Osteocyte (in vitro differentiated cells): ENCODE measurements around the gene PARVG. TPM values are rescaled to one million over a fixed set of nuclear protein-coding genes. Genes with fewer than 3 reads are reported as not detected.

Experiments
- DNase-seq: peaks from one replicate; pipeline ENCODE4 v3.0.0; 2021; ENCODE audit warnings: mixed read lengths; ENCODE audit not compliant: unreplicated experiment; ENCODE audit errors: extremely low spot score
- H3K27ac Mint-ChIP-seq: one replicate; pipeline ENCODE4 v1.8.0; 2021; ENCODE audit warnings: mild to moderate bottlenecking, mixed read lengths; ENCODE audit not compliant: unreplicated experiment
- H3K27me3 Mint-ChIP-seq: one replicate; pipeline ENCODE4 v1.8.0; 2021; ENCODE audit warnings: mixed read lengths; ENCODE audit not compliant: unreplicated experiment
- H3K36me3 Mint-ChIP-seq: one replicate; pipeline ENCODE4 v1.8.0; 2021; ENCODE audit warnings: mixed read lengths; ENCODE audit not compliant: unreplicated experiment
- H3K4me1 Mint-ChIP-seq: one replicate; pipeline ENCODE4 v1.8.0; 2021; ENCODE audit warnings: mixed read lengths; ENCODE audit not compliant: unreplicated experiment
- H3K4me3 Mint-ChIP-seq: one replicate; pipeline ENCODE4 v1.8.0; 2021; ENCODE audit warnings: mild to moderate bottlenecking, moderate library complexity, mixed read lengths; ENCODE audit not compliant: unreplicated experiment
- H3K9me3 Mint-ChIP-seq: one replicate; pipeline ENCODE4 v1.8.0; 2021; ENCODE audit warnings: mixed read lengths; ENCODE audit not compliant: unreplicated experiment
- total RNA-seq: library from RNA; stranded (reverse); gene quantifications from 2 replicates; pipeline ENCODE4 v1.2.1, GENCODE V29; 2021
- TF ChIP-seq, protein P1 (sequence below): fragments of 200-600 bp; sonication (generic); IDR thresholded peaks from 2 replicates; pipeline ENCODE4 v1.5.0; 2021; ENCODE audit warnings: antibody characterized with exemption, mild to moderate bottlenecking, moderate library complexity

Gene PARVG
- total RNA-seq, 1 donor from 2014 or later: not detected

DNA sequence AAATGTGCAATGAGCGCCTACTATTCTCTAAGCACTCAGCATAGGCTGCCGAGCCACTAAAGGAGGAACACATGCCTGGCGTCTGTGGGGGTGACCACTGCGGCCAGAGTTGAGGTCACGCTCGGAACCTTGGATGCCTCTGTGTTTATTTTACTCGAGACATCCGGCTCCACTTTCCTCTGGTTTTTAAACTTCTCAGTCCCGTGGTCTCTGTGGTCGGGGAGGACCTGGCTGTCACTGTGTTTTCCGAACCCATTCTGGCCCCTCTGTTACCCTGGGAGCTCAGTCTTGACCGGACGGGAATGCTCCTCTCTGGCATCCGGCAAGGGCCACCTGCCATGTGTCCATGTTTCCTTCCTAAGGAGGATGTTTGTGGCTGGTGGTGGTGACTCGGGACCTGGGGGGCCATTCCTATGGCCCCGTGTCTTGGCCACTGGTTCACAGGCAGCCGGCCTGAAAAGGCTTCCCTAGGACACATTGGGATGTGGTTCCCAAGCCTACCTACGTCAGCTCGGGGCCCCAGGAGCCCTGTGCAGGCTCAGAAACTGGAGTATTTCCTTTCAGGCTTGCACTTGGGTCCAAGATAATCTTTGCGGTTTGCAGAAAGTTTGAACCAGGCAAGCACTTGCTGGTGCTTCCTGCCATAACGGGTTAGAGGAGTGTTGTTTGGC, 46.7 kb upstream of the PARVG start:
- DNase-seq: no peak
- no peak overlapping the region for H3K4me3 Mint-ChIP-seq
- no peaks in the 10 kb centered on the region for H3K4me1 Mint-ChIP-seq
- H3K9me3 Mint-ChIP-seq: peaks cover 8% of the 10 kb centered on the region
- no peaks in the 10 kb centered on the region for H3K27me3 Mint-ChIP-seq
- peaks cover 3% of the 10 kb centered on the region for H3K36me3 Mint-ChIP-seq
- TF ChIP-seq, protein P1, sequence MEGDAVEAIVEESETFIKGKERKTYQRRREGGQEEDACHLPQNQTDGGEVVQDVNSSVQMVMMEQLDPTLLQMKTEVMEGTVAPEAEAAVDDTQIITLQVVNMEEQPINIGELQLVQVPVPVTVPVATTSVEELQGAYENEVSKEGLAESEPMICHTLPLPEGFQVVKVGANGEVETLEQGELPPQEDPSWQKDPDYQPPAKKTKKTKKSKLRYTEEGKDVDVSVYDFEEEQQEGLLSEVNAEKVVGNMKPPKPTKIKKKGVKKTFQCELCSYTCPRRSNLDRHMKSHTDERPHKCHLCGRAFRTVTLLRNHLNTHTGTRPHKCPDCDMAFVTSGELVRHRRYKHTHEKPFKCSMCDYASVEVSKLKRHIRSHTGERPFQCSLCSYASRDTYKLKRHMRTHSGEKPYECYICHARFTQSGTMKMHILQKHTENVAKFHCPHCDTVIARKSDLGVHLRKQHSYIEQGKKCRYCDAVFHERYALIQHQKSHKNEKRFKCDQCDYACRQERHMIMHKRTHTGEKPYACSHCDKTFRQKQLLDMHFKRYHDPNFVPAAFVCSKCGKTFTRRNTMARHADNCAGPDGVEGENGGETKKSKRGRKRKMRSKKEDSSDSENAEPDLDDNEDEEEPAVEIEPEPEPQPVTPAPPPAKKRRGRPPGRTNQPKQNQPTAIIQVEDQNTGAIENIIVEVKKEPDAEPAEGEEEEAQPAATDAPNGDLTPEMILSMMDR: no peak
- no peak overlapping the region for H3K27ac Mint-ChIP-seq

DNA sequence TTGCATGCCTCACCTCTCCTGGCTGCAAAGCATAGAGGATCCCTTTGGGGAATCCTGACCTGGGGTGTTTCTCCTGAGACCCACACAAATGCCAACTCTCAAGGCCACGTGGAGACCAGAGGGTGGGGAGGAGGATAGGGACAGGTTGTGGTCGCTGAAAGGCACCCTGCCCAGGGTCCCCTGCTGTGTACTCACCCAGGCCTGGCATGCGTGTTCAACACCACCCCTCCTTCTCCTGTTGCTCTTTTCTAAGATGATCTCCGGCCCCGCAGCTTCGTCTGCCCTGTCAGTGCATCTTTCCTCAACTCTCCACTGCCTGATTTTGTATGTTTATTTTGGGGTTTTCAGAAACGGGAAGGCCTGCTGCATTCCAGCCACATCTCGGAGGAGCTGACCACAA, 44.6 kb upstream of the PARVG start:
- H3K9me3 Mint-ChIP-seq: peaks cover 8% of the 10 kb centered on the region
- TF ChIP-seq, protein P1: no peak
- no peak for DNase-seq
- no peaks in the 10 kb centered on the region for H3K4me1 Mint-ChIP-seq
- H3K27ac Mint-ChIP-seq: no peak overlapping the region
- peaks cover 3% of the 10 kb centered on the region for H3K36me3 Mint-ChIP-seq
- H3K4me3 Mint-ChIP-seq: no peak overlapping the region
- H3K27me3 Mint-ChIP-seq: no peaks in the 10 kb centered on the region

DNA sequence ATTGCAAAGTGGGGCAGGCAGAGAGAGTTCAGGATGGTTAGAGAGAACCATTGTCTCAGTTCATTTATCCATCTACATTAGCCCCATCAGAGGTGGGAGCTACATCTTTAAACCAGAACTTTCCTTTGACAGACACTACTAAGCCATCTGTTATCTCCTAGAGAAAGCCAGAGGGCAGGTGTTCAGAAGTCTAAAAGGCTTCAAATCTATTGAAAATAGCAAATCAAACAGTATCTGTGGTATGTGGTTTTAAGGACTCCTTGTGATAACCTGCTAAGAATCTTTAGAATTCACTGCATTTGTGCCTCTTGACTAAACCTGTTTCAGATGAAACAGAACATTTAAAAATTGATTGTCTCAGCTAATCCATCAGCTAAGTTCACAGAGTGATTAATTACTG, 43.9 kb upstream of the PARVG start:
- no peak for DNase-seq
- Mint-ChIP-seq H3K4me1 (no peaks in the 10 kb centered on the region), H3K27ac (no peak overlapping the region), H3K27me3 (no peaks in the 10 kb centered on the region), H3K4me3 (no peak overlapping the region), H3K36me3 (peaks cover 3% of the 10 kb centered on the region), H3K9me3 (peaks cover 8% of the 10 kb centered on the region)
- TF ChIP-seq, protein P1: no peak

DNA sequence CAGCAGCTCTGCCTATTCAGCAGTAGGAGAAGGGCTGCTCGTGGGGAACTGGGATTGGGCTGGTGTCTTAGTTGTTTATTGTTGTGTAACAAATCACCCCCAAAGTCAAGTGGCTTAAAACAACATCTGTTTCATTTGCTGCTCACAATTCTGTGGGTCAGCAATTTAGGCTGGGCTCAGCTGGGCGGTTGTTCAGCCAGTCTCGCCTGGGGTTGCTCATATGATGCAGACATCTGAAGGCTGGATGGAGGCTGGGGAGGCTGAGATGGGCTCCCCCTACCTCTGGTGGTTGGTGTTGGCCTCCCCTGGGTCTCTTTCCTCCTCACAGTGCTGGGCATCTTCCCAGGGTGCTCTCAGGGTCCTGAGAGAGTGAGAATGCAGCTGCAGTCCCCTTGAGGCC, 43.3 kb upstream of the PARVG start:
- TF ChIP-seq, protein P1: no peak

DNA sequence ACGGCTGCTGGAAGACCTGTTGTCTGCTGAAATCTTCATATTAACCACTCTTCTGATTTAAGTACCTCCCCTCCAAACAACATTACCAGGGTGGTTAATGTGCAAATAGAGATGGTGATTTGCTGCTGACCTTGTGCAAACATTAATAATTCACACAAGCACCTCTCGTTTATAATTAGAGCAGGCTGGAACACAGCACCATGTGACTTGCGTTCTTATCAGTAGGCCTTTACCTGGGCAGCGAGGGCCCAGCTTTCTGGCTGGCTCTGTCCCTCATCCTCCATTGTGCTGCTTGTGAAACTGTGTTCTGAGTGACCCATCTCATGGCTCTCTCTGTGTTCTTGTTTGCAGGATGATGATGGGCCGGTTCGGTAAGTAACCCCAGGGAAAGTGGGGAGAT, 41.0 kb upstream of the PARVG start:
- H3K4me1 Mint-ChIP-seq: peaks cover 6% of the 10 kb centered on the region
- no peak overlapping the region for H3K4me3 Mint-ChIP-seq
- TF ChIP-seq, protein P1: no peak
- peaks cover 3% of the 10 kb centered on the region for H3K36me3 Mint-ChIP-seq
- DNase-seq: no peak
- H3K27me3 Mint-ChIP-seq: no peaks in the 10 kb centered on the region
- H3K9me3 Mint-ChIP-seq: peaks cover 8% of the 10 kb centered on the region
- H3K27ac Mint-ChIP-seq: no peak overlapping the region

More for the DNA sequence above, 43.3 kb upstream of the PARVG start:
- H3K27me3 Mint-ChIP-seq: no peaks in the 10 kb centered on the region
- H3K27ac Mint-ChIP-seq: no peak overlapping the region
- peaks cover 3% of the 10 kb centered on the region for H3K36me3 Mint-ChIP-seq
- H3K4me3 Mint-ChIP-seq: no peak overlapping the region
- H3K9me3 Mint-ChIP-seq: peaks cover 8% of the 10 kb centered on the region
- no peak for DNase-seq
- no peaks in the 10 kb centered on the region for H3K4me1 Mint-ChIP-seq
